C4-2B (cell line): ENCODE results near the gene SLC34A3.

Source experiments
- H3K27ac ChIP-seq: fragments of 450-650 bp; 2 replicates; pipeline ENCODE4 v1.5.1; 2017
- CTCF ChIP-seq: fragments of 450-650 bp; conservative IDR thresholded peaks from 2 replicates; pipeline ENCODE4 v1.5.1; 2017; ENCODE audit warnings: mild to moderate bottlenecking
- ZFX ChIP-seq: fragments of 450-650 bp; IDR thresholded peaks from 2 replicates; pipeline ENCODE4 v1.6.1; 2017

The SLC34A3 gene

GRCh38 chr9:137215196-137215986 lies 15.3 kb upstream of the SLC34A3 start:
- TF ChIP-seq ZFX (no peak), CTCF (no peak)
- no peak overlapping the region for H3K27ac ChIP-seq

GRCh38 chr9:137216188-137216965 lies 14.3 kb upstream of the SLC34A3 start:
- peak overlapping the region; percentile 98 for H3K27ac ChIP-seq
- TF ChIP-seq CTCF: no peak
- TF ChIP-seq ZFX: no peak

- TF ChIP-seq CTCF (no peak; the same call in 1 of the 2 replicates), ZFX (no peak; the same call in 1 of the 2 replicates)
- H3K27ac ChIP-seq: peak overlapping the region; percentile 98
These were observed 13.2 kb upstream of the SLC34A3 start for GRCh38 chr9:137217276-137218211.

GRCh38 chr9:137218212-137218753 lies 12.4 kb upstream of the SLC34A3 start:
- peak overlapping the region; percentile 98 for H3K27ac ChIP-seq
- 0 out of 2 replicates have a peak, but pooled peaks have one; percentile 51 for TF ChIP-seq ZFX
- no peak for TF ChIP-seq CTCF

GRCh38 chr9:137218754-137219271 lies 11.9 kb upstream of the SLC34A3 start:
- TF ChIP-seq CTCF: no peak
- TF ChIP-seq ZFX: no peak
- peak overlapping the region; percentile 98 for H3K27ac ChIP-seq

GRCh38 chr9:137219757-137220316 lies 10.9 kb upstream of the SLC34A3 start:
- H3K27ac ChIP-seq: peak overlapping the region; percentile 98
- no peak for TF ChIP-seq ZFX
- no peak for TF ChIP-seq CTCF
